H9 (cell line): Measurements from ENCODE around the gene CACNB4. TPM values are rescaled to one million over a fixed set of nuclear protein-coding genes. Genes with fewer than 3 reads are reported as not detected.

Source experiments
- DNase-seq: peaks from one replicate; pipeline ENCODE4 v3.0.0-alpha.2; 2017
- H2AFZ ChIP-seq: one replicate; pipeline ENCODE4 v1.6.1; 2013; ENCODE audit warnings: mild to moderate bottlenecking, low read length, control low read depth, moderate library complexity
- H2AK5ac ChIP-seq: 2 replicates; pipeline ENCODE4 v1.6.1; 2013; ENCODE audit warnings: low read length, control low read depth, mixed read lengths; ENCODE audit not compliant: insufficient read length
- H2BK120ac ChIP-seq: one replicate; pipeline ENCODE4 v1.6.1; 2013; ENCODE audit warnings: low read depth, mild to moderate bottlenecking, low read length, control low read depth, inconsistent platforms; ENCODE audit not compliant: poor library complexity, severe bottlenecking
- H2BK12ac ChIP-seq: 2 replicates; pipeline ENCODE4 v1.6.1; 2013; ENCODE audit warnings: low read length, control low read depth, mixed read lengths, low read depth; ENCODE audit not compliant: insufficient read length
- H2BK15ac ChIP-seq: 2 replicates; pipeline ENCODE4 v1.6.1; 2013; ENCODE audit warnings: low read depth, low read length, control low read depth
- H2BK20ac ChIP-seq: one replicate; pipeline ENCODE4 v1.6.1; 2013; ENCODE audit warnings: low read depth, mild to moderate bottlenecking, low read length, control low read depth, inconsistent platforms; ENCODE audit not compliant: poor library complexity, severe bottlenecking
- H2BK5ac ChIP-seq: 2 replicates; pipeline ENCODE4 v1.6.1; 2013; ENCODE audit warnings: low read length, control low read depth, mixed read lengths; ENCODE audit not compliant: insufficient read length
- H3K14ac ChIP-seq: 2 replicates; pipeline ENCODE4 v1.6.1; 2013; ENCODE audit warnings: low read length, control low read depth; ENCODE audit not compliant: insufficient read depth
- H3K18ac ChIP-seq: 2 replicates; pipeline ENCODE4 v1.6.1; 2013; ENCODE audit warnings: low read depth, mild to moderate bottlenecking, mixed read lengths, low read length, control low read depth; ENCODE audit not compliant: insufficient read length
- H3K23ac ChIP-seq: 2 replicates; pipeline ENCODE4 v1.6.1; 2013; ENCODE audit warnings: low read length, control low read depth, mixed read lengths, low read depth; ENCODE audit not compliant: insufficient read length
- H3K23me2 ChIP-seq: 2 replicates; pipeline ENCODE4 v1.6.1; 2013; ENCODE audit warnings: low read depth, mild to moderate bottlenecking, mixed read lengths, low read length, control low read depth; ENCODE audit not compliant: insufficient read length, poor library complexity, severe bottlenecking
- H3K27ac ChIP-seq: 2 replicates; pipeline ENCODE4 v1.5.1; 2013; ENCODE audit warnings: low read length, control low read depth, mixed read lengths, low read depth; ENCODE audit not compliant: insufficient read length
- H3K27me3 ChIP-seq: 2 replicates; pipeline ENCODE4 v1.6.1; 2013; ENCODE audit warnings: low read length, control low read depth, inconsistent platforms; ENCODE audit not compliant: insufficient read depth
- H3K4ac ChIP-seq: 2 replicates; pipeline ENCODE4 v1.6.1; 2013; ENCODE audit warnings: low read depth, mild to moderate bottlenecking, control low read depth, inconsistent platforms, low read length, moderate library complexity
- H3K4me1 ChIP-seq: 2 replicates; pipeline ENCODE4 v1.6.1; 2013; ENCODE audit warnings: low read length, control low read depth, inconsistent platforms; ENCODE audit not compliant: insufficient read depth
- H3K4me2 ChIP-seq: 2 replicates; pipeline ENCODE4 v1.6.1; 2013; ENCODE audit warnings: low read length, control low read depth, mixed read lengths; ENCODE audit not compliant: insufficient read length, insufficient read depth
- H3K56ac ChIP-seq: 2 replicates; pipeline ENCODE4 v1.6.1; 2013; ENCODE audit warnings: low read depth, mild to moderate bottlenecking, mixed read lengths, low read length, control low read depth; ENCODE audit not compliant: insufficient read length
- H3K79me1 ChIP-seq: 2 replicates; pipeline ENCODE4 v1.6.1; 2013; ENCODE audit warnings: low read depth, mild to moderate bottlenecking, moderate library complexity, low read length, control low read depth, inconsistent platforms; ENCODE audit not compliant: insufficient read depth, poor library complexity, severe bottlenecking
- H3K79me2 ChIP-seq: 2 replicates; pipeline ENCODE4 v1.6.1; 2013; ENCODE audit warnings: low read length, control low read depth, inconsistent platforms; ENCODE audit not compliant: insufficient read depth
- H3K9ac ChIP-seq: 2 replicates; pipeline ENCODE4 v1.6.1; 2013; ENCODE audit warnings: low read length, control low read depth, mixed read lengths; ENCODE audit not compliant: insufficient read length; ENCODE audit errors: extremely low read depth
- H3K9me3 ChIP-seq: one replicate; pipeline ENCODE4 v1.6.1; 2013; ENCODE audit warnings: low read depth, low read length, inconsistent platforms; ENCODE audit not compliant: control insufficient read depth
- H3T11ph ChIP-seq: one replicate; pipeline ENCODE4 v1.6.1; 2013; ENCODE audit warnings: mild to moderate bottlenecking, low read length, control low read depth, inconsistent platforms
- H4K20me1 ChIP-seq: one replicate; pipeline ENCODE4 v1.6.1; 2013; ENCODE audit not compliant: control insufficient read depth, insufficient read length, insufficient read depth
- H4K5ac ChIP-seq: 2 replicates; pipeline ENCODE4 v1.6.1; 2013; ENCODE audit warnings: low read depth, mild to moderate bottlenecking, mixed read lengths, low read length, control low read depth; ENCODE audit not compliant: insufficient read length
- H4K8ac ChIP-seq: replicated peaks from 2 replicates; pipeline ENCODE4 v1.6.1; 2013; ENCODE audit warnings: low read length, control low read depth, mixed read lengths, low read depth; ENCODE audit not compliant: insufficient read length
- H4K91ac ChIP-seq: 2 replicates; pipeline ENCODE4 v1.6.1; 2013; ENCODE audit warnings: low read depth, mild to moderate bottlenecking, moderate library complexity, mixed read lengths, low read length, control low read depth; ENCODE audit not compliant: insufficient read length
- H3K27ac Mint-ChIP-seq, 3 experiments: 2 replicates in 2 of 3; 3 replicates in 1 of 3; pipeline ENCODE4 v1.8.0; 2020 to 2021; ENCODE audit warnings: mixed read lengths in 3 of 3, mild to moderate bottlenecking in 1 of 3, moderate library complexity in 1 of 3
- H3K27me3 Mint-ChIP-seq: 2 replicates; pipeline ENCODE4 v1.8.0; 2021; ENCODE audit warnings: low read depth, mild to moderate bottlenecking, moderate library complexity, mixed read lengths
- H3K36me3 Mint-ChIP-seq, 3 experiments: 2 replicates in 2 of 3; 3 replicates in 1 of 3; pipeline ENCODE4 v1.8.0; 2020 to 2021; ENCODE audit warnings: low read depth in 3 of 3, mixed read lengths in 3 of 3; ENCODE audit not compliant: insufficient read depth in 1 of 3
- H3K4me1 Mint-ChIP-seq, 2 experiments: 2 replicates each; pipeline ENCODE4 v1.8.0; 2020; ENCODE audit warnings: mixed read lengths in 2 of 2
- H3K4me3 Mint-ChIP-seq, 2 experiments: 2 replicates in 1 of 2; 3 replicates in 1 of 2; pipeline ENCODE4 v1.8.0; 2020 to 2021; ENCODE audit warnings: mild to moderate bottlenecking in 2 of 2, mixed read lengths in 2 of 2, moderate library complexity in 1 of 2
- H3K9me3 Mint-ChIP-seq, 2 experiments: 2 replicates in 1 of 2; 3 replicates in 1 of 2; pipeline ENCODE4 v1.8.0; 2020; ENCODE audit warnings: mild to moderate bottlenecking in 2 of 2, mixed read lengths in 2 of 2, moderate library complexity in 1 of 2
- CTCF ChIP-seq: fragments of 200-600 bp; sonication (generic); conservative IDR thresholded peaks from 3 replicates; pipeline ENCODE4 v1.8.0; 2021; ENCODE audit warnings: antibody characterized with exemption, mild to moderate bottlenecking
- WGBS: extraction: QIAGEN DNeasy Blood & Tissue Kit; methylation state at CpG from one replicate; pipeline ENCODE4 v1.1.7; 2013; ENCODE audit warnings: missing lambda C conversion rate, low lambda C conversion rate, mixed read lengths; ENCODE audit not compliant: insufficient read length; ENCODE audit errors: extremely low coverage; 5-methylcytosine and 5-hydroxymethylcytosine counted together
- total RNA-seq: library from RNA; stranded (reverse); gene quantifications from 2 replicates; pipeline ENCODE4 v1.2.1, GENCODE V29; 2021

CACNB4 gene
- total RNA-seq, 1 experiment from 2014 or later = 1.4 TPM

- no peak for TF ChIP-seq CTCF
- Histone ChIP-seq H2BK20ac (no peak overlapping the region), H3K27me3 (no peaks in the 10 kb centered on the region), H3T11ph (no peak overlapping the region), H3K56ac (no peak overlapping the region), H2BK5ac (no peak overlapping the region), H4K91ac (no peak overlapping the region), H3K27ac (no peak overlapping the region), H3K9ac (no peak overlapping the region), H2AFZ (no peak overlapping the region), H3K79me2 (no peaks in the 10 kb centered on the region), H3K14ac (no peak overlapping the region), H2BK120ac (no peak overlapping the region), H3K4ac (no peak overlapping the region), H2BK12ac (no peak overlapping the region), H3K9me3 (no peaks in the 10 kb centered on the region), H3K23me2 (no peaks in the 10 kb centered on the region), H2AK5ac (no peak overlapping the region), H3K4me2 (no peak overlapping the region), H4K20me1 (no peaks in the 10 kb centered on the region), H3K4me1 (no peaks in the 10 kb centered on the region), H4K8ac (no peak overlapping the region), H3K79me1 (no peaks in the 10 kb centered on the region), H2BK15ac (no peak overlapping the region), H4K5ac (no peak overlapping the region), H3K18ac (no peak overlapping the region), H3K23ac (no peak overlapping the region)
- Mint-ChIP-seq H3K36me3 (peaks cover 8 to 14% (median 12%) of the 10 kb centered on the region in 3 experiments; a peak in 6 of 7 replicates), H3K27ac (no peak overlapping the region), H3K4me3 (no peak overlapping the region), H3K9me3 (peaks cover 0 to 3% of the 10 kb centered on the region in 2 experiments; a peak in 1 of 5 replicates), H3K4me1 (peaks cover under 1 to 2% of the 10 kb centered on the region in 2 experiments; a peak in 3 of 4 replicates), H3K27me3 (no peaks in the 10 kb centered on the region)
- DNase-seq = no peak
- no CpG with 5 or more reads among the region's 3 CpGs for WGBS
Observed at GRCh38 chr2:151791545-151791944, 307.3 kb downstream of the CACNB4 start.
